MM.1S (cell line): ENCODE data around the gene DNAH8.

Experiments
- DNase-seq: peaks from one replicate; pipeline ENCODE4 v3.0.0-alpha.2; 2015
- H2AFZ ChIP-seq: fragments of 300-600 bp; sonication (generic); 2 replicates; pipeline ENCODE4 v1.6.0; 2016; ENCODE audit warnings: antibody characterized with exemption, low read length
- H3F3A ChIP-seq: fragments of 300-600 bp; sonication (generic); 2 replicates; pipeline ENCODE4 v1.6.1; 2016; ENCODE audit warnings: mild to moderate bottlenecking, antibody characterized with exemption, low read length, moderate library complexity, mixed read lengths; ENCODE audit not compliant: insufficient read depth
- H3K27ac ChIP-seq: fragments of 300-600 bp; sonication (generic); 2 replicates; pipeline ENCODE4 v1.5.1; 2016; ENCODE audit warnings: mild to moderate bottlenecking, low read length
- H3K27me3 ChIP-seq: fragments of 300-600 bp; sonication (generic); replicated peaks from 2 replicates; pipeline ENCODE4 v1.6.0; 2016; ENCODE audit warnings: low read length; ENCODE audit not compliant: insufficient read depth
- H3K36me3 ChIP-seq: fragments of 300-600 bp; sonication (generic); replicated peaks from 2 replicates; pipeline ENCODE4 v1.6.1; 2016; ENCODE audit warnings: mild to moderate bottlenecking, low read length, mixed read lengths; ENCODE audit not compliant: insufficient read depth
- H3K4me1 ChIP-seq: fragments of 300-600 bp; sonication (generic); 2 replicates; pipeline ENCODE4 v1.6.1; 2016; ENCODE audit warnings: low read length, mixed read lengths
- H3K4me2 ChIP-seq: fragments of 300-600 bp; sonication (generic); 2 replicates; pipeline ENCODE4 v1.6.0; 2016; ENCODE audit warnings: low read depth, low read length
- H3K4me3 ChIP-seq: fragments of 300-600 bp; sonication (generic); 2 replicates; pipeline ENCODE4 v1.5.1; 2016; ENCODE audit warnings: low read length, mixed read lengths
- H3K79me2 ChIP-seq: fragments of 300-600 bp; sonication (generic); 2 replicates; pipeline ENCODE4 v1.6.1; 2016; ENCODE audit warnings: mixed run types, low read length, mixed read lengths
- H3K9ac ChIP-seq: fragments of 300-600 bp; sonication (generic); 2 replicates; pipeline ENCODE4 v1.6.1; 2016; ENCODE audit warnings: low read length, mixed read lengths
- H3K9me2 ChIP-seq: fragments of 300-600 bp; sonication (generic); replicated peaks from 2 replicates; pipeline ENCODE4 v1.6.1; 2016; ENCODE audit warnings: mild to moderate bottlenecking, low read length, mixed read lengths; ENCODE audit not compliant: insufficient read depth
- H3K9me3 ChIP-seq: fragments of 300-600 bp; sonication (generic); replicated peaks from 2 replicates; pipeline ENCODE4 v1.6.1; 2016; ENCODE audit warnings: mild to moderate bottlenecking, low read length, mixed read lengths; ENCODE audit not compliant: insufficient read depth
- H4K20me1 ChIP-seq: fragments of 300-600 bp; sonication (generic); 2 replicates; pipeline ENCODE4 v1.6.1; 2016; ENCODE audit warnings: mild to moderate bottlenecking, low read length, moderate library complexity, mixed read lengths; ENCODE audit not compliant: insufficient read depth
- EZH2 ChIP-seq: fragments of 300-600 bp; sonication (generic); optimal IDR thresholded peaks from 2 replicates; pipeline ENCODE3; 2017; ENCODE audit warnings: low read depth, mild to moderate bottlenecking, antibody characterized with exemption, low read length, mixed read lengths
- EZH2phosphoT487 ChIP-seq: fragments of 300-600 bp; sonication (generic); IDR thresholded peaks from 2 replicates; pipeline ENCODE4 v1.6.1; 2018; ENCODE audit warnings: antibody characterized with exemption, low read length
- TF ChIP-seq, protein P1 (sequence below): fragments of 300-600 bp; sonication (generic); IDR thresholded peaks from 2 replicates; pipeline ENCODE4 v1.5.1; 2016; ENCODE audit warnings: antibody characterized with exemption, low read length, mixed read lengths

Gene DNAH8

GRCh38 chr6:39054577-39055142 lies 339.5 kb downstream of the DNAH8 start:
- no peak for DNase-seq
- H3F3A ChIP-seq, result no peaks in the 10 kb centered on the region
- no peaks in the 10 kb centered on the region for H3K27me3 ChIP-seq
- no peaks in the 10 kb centered on the region for H3K36me3 ChIP-seq
- H3K9me2 ChIP-seq, result no peaks in the 10 kb centered on the region
- no peak overlapping the region for H3K9ac ChIP-seq
- no peak overlapping the region for H3K27ac ChIP-seq
- H4K20me1 ChIP-seq, result no peaks in the 10 kb centered on the region
- TF ChIP-seq EZH2, result no peak
- H3K79me2 ChIP-seq, result no peaks in the 10 kb centered on the region
- no peak overlapping the region for H3K4me3 ChIP-seq
- H3K9me3 ChIP-seq, result no peaks in the 10 kb centered on the region
- no peak overlapping the region for H2AFZ ChIP-seq
- no peaks in the 10 kb centered on the region for H3K4me1 ChIP-seq
- H3K4me2 ChIP-seq, result no peak overlapping the region

DNA sequence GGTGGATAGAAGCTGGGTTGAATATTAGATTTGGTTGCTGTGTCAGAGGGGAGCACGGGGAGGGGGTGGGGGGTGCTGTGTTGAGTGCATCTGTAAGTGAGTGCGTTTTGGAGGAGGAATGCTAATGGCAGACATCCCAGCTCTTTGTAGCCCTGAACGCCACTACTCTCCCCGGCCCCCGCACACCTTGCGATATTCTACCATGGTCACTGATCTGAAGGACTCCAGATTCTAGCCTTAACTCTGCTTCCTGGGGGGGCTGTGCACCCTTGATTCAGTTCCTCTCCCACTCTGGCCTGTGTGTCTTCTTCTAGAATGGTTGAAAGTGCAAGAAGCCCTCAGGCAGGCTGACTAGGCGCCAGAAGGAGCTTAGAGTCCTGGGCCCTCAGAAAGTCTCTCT lies 340.6 kb downstream of the DNAH8 start:
- Histone ChIP-seq H3K4me1 (no peaks in the 10 kb centered on the region), H2AFZ (no peak overlapping the region), H3K27ac (no peak overlapping the region), H4K20me1 (no peaks in the 10 kb centered on the region), H3K36me3 (no peaks in the 10 kb centered on the region), H3K9me2 (no peaks in the 10 kb centered on the region), H3F3A (no peaks in the 10 kb centered on the region), H3K27me3 (no peaks in the 10 kb centered on the region), H3K9me3 (no peaks in the 10 kb centered on the region), H3K4me2 (no peak overlapping the region), H3K4me3 (no peak overlapping the region), H3K9ac (no peak overlapping the region), H3K79me2 (no peaks in the 10 kb centered on the region)
- DNase-seq, result no peak
- TF ChIP-seq, protein P1, sequence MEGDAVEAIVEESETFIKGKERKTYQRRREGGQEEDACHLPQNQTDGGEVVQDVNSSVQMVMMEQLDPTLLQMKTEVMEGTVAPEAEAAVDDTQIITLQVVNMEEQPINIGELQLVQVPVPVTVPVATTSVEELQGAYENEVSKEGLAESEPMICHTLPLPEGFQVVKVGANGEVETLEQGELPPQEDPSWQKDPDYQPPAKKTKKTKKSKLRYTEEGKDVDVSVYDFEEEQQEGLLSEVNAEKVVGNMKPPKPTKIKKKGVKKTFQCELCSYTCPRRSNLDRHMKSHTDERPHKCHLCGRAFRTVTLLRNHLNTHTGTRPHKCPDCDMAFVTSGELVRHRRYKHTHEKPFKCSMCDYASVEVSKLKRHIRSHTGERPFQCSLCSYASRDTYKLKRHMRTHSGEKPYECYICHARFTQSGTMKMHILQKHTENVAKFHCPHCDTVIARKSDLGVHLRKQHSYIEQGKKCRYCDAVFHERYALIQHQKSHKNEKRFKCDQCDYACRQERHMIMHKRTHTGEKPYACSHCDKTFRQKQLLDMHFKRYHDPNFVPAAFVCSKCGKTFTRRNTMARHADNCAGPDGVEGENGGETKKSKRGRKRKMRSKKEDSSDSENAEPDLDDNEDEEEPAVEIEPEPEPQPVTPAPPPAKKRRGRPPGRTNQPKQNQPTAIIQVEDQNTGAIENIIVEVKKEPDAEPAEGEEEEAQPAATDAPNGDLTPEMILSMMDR, result no peak
- TF ChIP-seq EZH2phosphoT487 (no peak), EZH2 (no peak)

- no peaks in the 10 kb centered on the region for H3K4me1 ChIP-seq
- H3K9me2 ChIP-seq, result no peaks in the 10 kb centered on the region
- no peaks in the 10 kb centered on the region for H3K27me3 ChIP-seq
- H3K9ac ChIP-seq, result no peak overlapping the region
- no peaks in the 10 kb centered on the region for H3K9me3 ChIP-seq
- no peak overlapping the region for H3K4me2 ChIP-seq
- no peak overlapping the region for H2AFZ ChIP-seq
- H3K79me2 ChIP-seq, result no peaks in the 10 kb centered on the region
- no peaks in the 10 kb centered on the region for H4K20me1 ChIP-seq
- DNase-seq, result no peak
- TF ChIP-seq, protein P1, result no peak
- TF ChIP-seq EZH2 (no peak), EZH2phosphoT487 (no peak)
- H3K36me3 ChIP-seq, result no peaks in the 10 kb centered on the region
- H3F3A ChIP-seq, result no peaks in the 10 kb centered on the region
- H3K4me3 ChIP-seq, result no peak overlapping the region
- H3K27ac ChIP-seq, result no peak overlapping the region
These were observed 341.1 kb downstream of the DNAH8 start for GRCh38 chr6:39056191-39056590.

DNA sequence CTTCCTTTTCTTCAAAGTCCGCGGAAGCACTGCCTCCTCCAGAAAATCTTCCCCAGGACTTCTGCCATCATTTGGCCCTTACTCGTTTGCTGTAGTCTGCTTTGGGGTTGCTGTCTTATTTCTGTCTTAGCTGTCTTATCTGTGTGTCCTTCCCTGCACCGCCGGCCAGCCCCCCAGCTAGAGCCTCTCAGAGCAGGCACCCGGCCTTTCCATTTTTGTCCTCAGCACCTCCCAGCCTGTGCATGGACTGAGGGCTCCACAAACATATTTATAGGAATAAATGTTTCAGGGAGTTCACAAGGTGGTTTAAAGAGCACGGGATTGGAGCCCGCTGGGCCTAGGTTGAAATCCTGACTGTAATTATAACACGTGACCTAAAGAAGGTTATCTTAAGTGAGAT lies 341.6 kb downstream of the DNAH8 start:
- Histone ChIP-seq H3F3A (no peaks in the 10 kb centered on the region), H3K27me3 (no peaks in the 10 kb centered on the region), H3K4me1 (no peaks in the 10 kb centered on the region)

More for the DNA sequence above, 341.6 kb downstream of the DNAH8 start:
- no peak overlapping the region for H3K27ac ChIP-seq
- no peak overlapping the region for H3K4me2 ChIP-seq
- no peak overlapping the region for H3K9ac ChIP-seq
- no peaks in the 10 kb centered on the region for H3K9me3 ChIP-seq
- H3K4me3 ChIP-seq, result no peak overlapping the region
- no peaks in the 10 kb centered on the region for H3K36me3 ChIP-seq
- DNase-seq, result no peak
- TF ChIP-seq EZH2phosphoT487 (no peak), EZH2 (no peak)
- TF ChIP-seq, protein P1, result no peak
- no peaks in the 10 kb centered on the region for H4K20me1 ChIP-seq
- H3K9me2 ChIP-seq, result no peaks in the 10 kb centered on the region
- no peaks in the 10 kb centered on the region for H3K79me2 ChIP-seq
- H2AFZ ChIP-seq, result no peak overlapping the region
